GM21526 (cell line): ENCODE data around the gene CACNA1G.

Experiments
- ATAC-seq: cut with Tn5 transposase; IDR thresholded peaks from one replicate; pipeline ENCODE4 v1.9.1; 2021; ENCODE audit warnings: moderate library complexity; ENCODE audit not compliant: unreplicated experiment, low FRiP score

The CACNA1G gene

GRCh38 chr17:50607522-50608175, 47.1 kb downstream of the CACNA1G start:
- ATAC-seq = no peak

GRCh38 chr17:50608700-50609379, 48.3 kb downstream of the CACNA1G start:
- ATAC-seq = no peak

- ATAC-seq = no peak
These were observed 49.0 kb downstream of the CACNA1G start for GRCh38 chr17:50609380-50610074.

- ATAC-seq = no peak
These were observed 51.1 kb downstream of the CACNA1G start for GRCh38 chr17:50611634-50612033.

- ATAC-seq = no peak
These were observed 51.8 kb downstream of the CACNA1G start for GRCh38 chr17:50612281-50612680.

GRCh38 chr17:50613007-50613992, 52.8 kb downstream of the CACNA1G start:
- ATAC-seq = no peak

GRCh38 chr17:50614471-50615051, 54.0 kb downstream of the CACNA1G start:
- ATAC-seq = no peak

GRCh38 chr17:50615828-50616227, 55.3 kb downstream of the CACNA1G start:
- ATAC-seq = no peak

- ATAC-seq = no peak
These were observed 57.8 kb downstream of the CACNA1G start for GRCh38 chr17:50618300-50618699.

GRCh38 chr17:50618941-50619340, 58.4 kb downstream of the CACNA1G start:
- ATAC-seq = no peak

- no peak for ATAC-seq
These were observed 59.0 kb downstream of the CACNA1G start for GRCh38 chr17:50619489-50619888.

GRCh38 chr17:50620237-50620636, 59.7 kb downstream of the CACNA1G start:
- ATAC-seq = no peak

- no peak for ATAC-seq
These were observed 60.3 kb downstream of the CACNA1G start for GRCh38 chr17:50620858-50621257.

GRCh38 chr17:50621574-50622031, 61.1 kb downstream of the CACNA1G start:
- ATAC-seq = no peak

- no peak for ATAC-seq
These were observed 63.9 kb downstream of the CACNA1G start for GRCh38 chr17:50624321-50624934.

GRCh38 chr17:50625032-50625871, 64.7 kb downstream of the CACNA1G start:
- no peak for ATAC-seq

- no peak for ATAC-seq
These were observed 65.6 kb downstream of the CACNA1G start for GRCh38 chr17:50626037-50626574.

GRCh38 chr17:50627036-50627781, 66.7 kb downstream of the CACNA1G start:
- no peak for ATAC-seq
